Bronchial epithelial cell (primary cell): ENCODE data around the gene MFNG. TPM values are rescaled to one million over a fixed set of nuclear protein-coding genes. Genes with fewer than 3 reads are reported as not detected.
A peak's percentile ranks its signal among the peaks of the same experiment; 100 is the strongest.

Experiments
- DNase-seq: peaks from one replicate; pipeline ENCODE4 v3.0.0-alpha.2; 2010; ENCODE audit warnings: low read depth
- FAIRE-seq: peaks from 2 replicates; lab custom pipeline; 2011; peaks lifted over from hg19 to GRCh38; lab: Jason Lieb, UNC
- H3K27me3 ChIP-seq: 2 replicates; pipeline ENCODE4 v1.5.1; 2011; ENCODE audit warnings: low read length; ENCODE audit not compliant: control insufficient read depth, insufficient read depth
- H3K36me3 ChIP-seq: 2 replicates; pipeline ENCODE4 v1.5.1; 2011; ENCODE audit warnings: low read length; ENCODE audit not compliant: control insufficient read depth, insufficient read depth
- H3K4me3 ChIP-seq: 2 replicates; pipeline ENCODE4 v1.5.1; 2011; ENCODE audit warnings: mild to moderate bottlenecking, low read depth, low read length, control low read depth
- CTCF ChIP-seq: IDR thresholded peaks from 2 replicates; pipeline ENCODE4 v1.5.1; 2011; ENCODE audit warnings: mild to moderate bottlenecking, moderate library complexity, low read length, control low read depth, inconsistent platforms; ENCODE audit not compliant: insufficient read depth, severe bottlenecking
- total RNA-seq: library from RNA; depleted of rRNA; stranded (reverse); fragments of >200 nt; gene quantifications from 2 replicates; pipeline ENCODE4 v1.2.1, GENCODE V29; 2014

The MFNG gene
- total RNA-seq, 1 donor from 2014 or later, result 0.26 TPM

GRCh38 chr22:37520776-37521191, 34.6 kb upstream of the MFNG start:
- DNase-seq, result no peak
- Histone ChIP-seq H3K36me3 (peaks cover 4% of the 10 kb centered on the region), H3K27me3 (no peaks in the 10 kb centered on the region), H3K4me3 (no peak overlapping the region)
- no peak for TF ChIP-seq CTCF
- FAIRE-seq, result no peak

GRCh38 chr22:37519268-37520195, 33.3 kb upstream of the MFNG start, which contains the start of gene CARD10:
CARD10 (minus strand) TSS chr22:37519415; CDS start chr22:37519200, 215 bp downstream.
- H3K4me3 ChIP-seq, result peak within 1 kb of the TSS; percentile 75
- H3K27me3 ChIP-seq, result no peaks in the 10 kb centered on the region
- FAIRE-seq (peak; percentile 32), DNase-seq (peak; percentile 38)
- peaks cover 9% of the 10 kb centered on the region for H3K36me3 ChIP-seq
- TF ChIP-seq CTCF, result no peak

- no peak for TF ChIP-seq CTCF
- peaks cover 13% of the 10 kb centered on the region for H3K36me3 ChIP-seq
- no peak for FAIRE-seq
- peak overlapping the region; percentile 75 for H3K4me3 ChIP-seq
- no peaks in the 10 kb centered on the region for H3K27me3 ChIP-seq
- DNase-seq, result no peak
These were observed 32.5 kb upstream of the MFNG start for GRCh38 chr22:37518509-37519267.

GRCh38 chr22:37517826-37518450, 31.8 kb upstream of the MFNG start:
- peak; percentile 71 for DNase-seq
- FAIRE-seq, result no peak
- no peak for TF ChIP-seq CTCF
- H3K36me3 ChIP-seq, result peaks cover 13% of the 10 kb centered on the region
- H3K27me3 ChIP-seq, result no peaks in the 10 kb centered on the region
- peak overlapping the region; percentile 75 for H3K4me3 ChIP-seq

DNA sequence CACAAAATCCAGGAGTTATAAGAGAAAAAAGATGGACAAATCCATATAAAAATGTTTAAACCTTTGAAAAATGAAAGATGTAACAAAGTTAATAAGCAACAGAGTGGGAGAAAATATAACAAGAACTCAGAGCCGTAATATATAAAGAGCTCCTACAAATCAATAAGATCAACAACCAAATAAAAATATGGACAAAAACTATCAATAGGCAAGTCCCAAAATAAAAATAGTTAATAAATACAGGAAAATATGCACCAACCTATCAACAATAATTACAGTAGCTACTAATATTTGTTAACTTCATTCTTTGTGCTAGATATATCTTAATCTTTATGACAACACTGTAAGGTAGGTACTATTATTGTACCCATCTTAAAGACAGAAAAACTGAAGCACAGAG, 30.3 kb upstream of the MFNG start:
- no peak for TF ChIP-seq CTCF
- DNase-seq (no peak), FAIRE-seq (no peak)
- H3K27me3 ChIP-seq, result no peaks in the 10 kb centered on the region
- H3K36me3 ChIP-seq, result peaks cover 17% of the 10 kb centered on the region
- H3K4me3 ChIP-seq, result no peak overlapping the region
